ENCODE results near the gene GAK.

DNA sequence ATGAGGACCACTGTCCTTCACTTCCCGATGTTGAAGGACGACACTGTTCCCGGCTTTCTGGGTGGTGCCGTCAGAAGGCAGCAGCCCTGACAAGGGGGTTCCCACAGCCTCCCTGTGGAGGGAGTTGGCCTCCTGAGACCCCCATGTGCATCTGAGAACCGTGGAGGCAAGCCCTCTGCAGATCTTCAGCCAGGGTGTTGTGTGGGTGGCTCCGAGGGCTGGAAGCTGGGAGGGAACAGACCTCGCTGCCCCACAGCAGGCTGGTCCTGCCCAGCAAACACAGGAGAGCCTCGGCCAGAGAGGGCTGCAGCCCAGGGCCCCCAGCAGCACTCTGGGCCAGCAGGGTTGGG, 25.1 kb upstream of the GAK start:
- TF ChIP-seq, protein P1, sequence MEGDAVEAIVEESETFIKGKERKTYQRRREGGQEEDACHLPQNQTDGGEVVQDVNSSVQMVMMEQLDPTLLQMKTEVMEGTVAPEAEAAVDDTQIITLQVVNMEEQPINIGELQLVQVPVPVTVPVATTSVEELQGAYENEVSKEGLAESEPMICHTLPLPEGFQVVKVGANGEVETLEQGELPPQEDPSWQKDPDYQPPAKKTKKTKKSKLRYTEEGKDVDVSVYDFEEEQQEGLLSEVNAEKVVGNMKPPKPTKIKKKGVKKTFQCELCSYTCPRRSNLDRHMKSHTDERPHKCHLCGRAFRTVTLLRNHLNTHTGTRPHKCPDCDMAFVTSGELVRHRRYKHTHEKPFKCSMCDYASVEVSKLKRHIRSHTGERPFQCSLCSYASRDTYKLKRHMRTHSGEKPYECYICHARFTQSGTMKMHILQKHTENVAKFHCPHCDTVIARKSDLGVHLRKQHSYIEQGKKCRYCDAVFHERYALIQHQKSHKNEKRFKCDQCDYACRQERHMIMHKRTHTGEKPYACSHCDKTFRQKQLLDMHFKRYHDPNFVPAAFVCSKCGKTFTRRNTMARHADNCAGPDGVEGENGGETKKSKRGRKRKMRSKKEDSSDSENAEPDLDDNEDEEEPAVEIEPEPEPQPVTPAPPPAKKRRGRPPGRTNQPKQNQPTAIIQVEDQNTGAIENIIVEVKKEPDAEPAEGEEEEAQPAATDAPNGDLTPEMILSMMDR (IDR thresholded peaks at IDR 0.05) = no peak
- TF ChIP-seq POLR2AphosphoS5 (IDR thresholded peaks at IDR 0.05; ENCODE audit: insufficient read depth in 1 of 2, low read depth in 1 of 2) = no peak

Data from vagina (tissue), 2 donors.